Mesendoderm (in vitro differentiated cells): Measurements from ENCODE around the gene CACNA2D2.
A peak's percentile ranks its signal among the peaks of the same experiment; 100 is the strongest.

Experiments
- DNase-seq: peaks from one replicate; pipeline ENCODE4 v3.0.0; 2013
- H2AK5ac ChIP-seq: 2 replicates; pipeline ENCODE4 v1.6.1; 2013; ENCODE audit warnings: low read length, inconsistent platforms
- H2BK120ac ChIP-seq: 2 replicates; pipeline ENCODE4 v1.6.1; 2013; ENCODE audit warnings: low read depth, mild to moderate bottlenecking, low read length, moderate library complexity, mixed read lengths
- H2BK15ac ChIP-seq: replicated peaks from 2 replicates; pipeline ENCODE4 v1.6.1; 2013; ENCODE audit warnings: low read depth, mild to moderate bottlenecking, moderate library complexity
- H2BK5ac ChIP-seq: 2 replicates; pipeline ENCODE4 v1.6.1; 2013; ENCODE audit warnings: low read length, inconsistent platforms
- H3K18ac ChIP-seq: 2 replicates; pipeline ENCODE4 v1.6.1; 2013; ENCODE audit warnings: mild to moderate bottlenecking, low read length, mixed read lengths
- H3K23ac ChIP-seq: one replicate; pipeline ENCODE4 v1.6.1; 2013; ENCODE audit warnings: low read length
- H3K27ac ChIP-seq: 2 replicates; pipeline ENCODE4 v1.5.1; 2013; ENCODE audit warnings: low read depth, mild to moderate bottlenecking, inconsistent platforms, low read length, moderate library complexity
- H3K27me3 ChIP-seq: 2 replicates; pipeline ENCODE4 v1.6.1; 2013; ENCODE audit warnings: low read length, control low read depth, mild to moderate bottlenecking, inconsistent platforms; ENCODE audit not compliant: insufficient read depth, poor library complexity
- H3K36me3 ChIP-seq: 2 replicates; pipeline ENCODE4 v1.6.1; 2013; ENCODE audit warnings: low read length, inconsistent platforms; ENCODE audit not compliant: control insufficient read depth, insufficient read depth
- H3K4ac ChIP-seq: one replicate; pipeline ENCODE4 v1.6.1; 2013; ENCODE audit warnings: low read depth, mild to moderate bottlenecking, low read length, moderate library complexity
- H3K4me1 ChIP-seq: 2 replicates; pipeline ENCODE4 v1.6.1; 2013; ENCODE audit warnings: low read depth, low read length, inconsistent platforms; ENCODE audit not compliant: control insufficient read depth
- H3K4me2 ChIP-seq: 2 replicates; pipeline ENCODE4 v1.6.1; 2013; ENCODE audit warnings: low read length
- H3K4me3 ChIP-seq: 2 replicates; pipeline ENCODE4 v1.5.1; 2013; ENCODE audit warnings: mild to moderate bottlenecking, low read length
- H3K56ac ChIP-seq: one replicate; pipeline ENCODE4 v1.6.1; 2013; ENCODE audit warnings: low read length
- H3K79me1 ChIP-seq: 2 replicates; pipeline ENCODE4 v1.6.1; 2013; ENCODE audit warnings: low read length, inconsistent platforms
- H3K79me2 ChIP-seq: 2 replicates; pipeline ENCODE4 v1.6.1; 2013; ENCODE audit warnings: mild to moderate bottlenecking, low read length; ENCODE audit not compliant: control insufficient read depth, insufficient read depth
- H3K9ac ChIP-seq: 2 replicates; pipeline ENCODE4 v1.6.1; 2013; ENCODE audit warnings: low read length, inconsistent platforms
- H4K5ac ChIP-seq: one replicate; pipeline ENCODE4 v1.6.1; 2013; ENCODE audit warnings: low read length
- H4K8ac ChIP-seq: one replicate; pipeline ENCODE4 v1.6.1; 2013; ENCODE audit warnings: low read depth, mild to moderate bottlenecking, control low read depth, low read length, moderate library complexity
- WGBS: extraction: QIAGEN DNeasy Blood & Tissue Kit; methylation state at CpG from one replicate; pipeline ENCODE4 v1.1.7; 2013; ENCODE audit warnings: low lambda C conversion rate, missing lambda C conversion rate; ENCODE audit not compliant: insufficient coverage; ENCODE audit errors: extremely low coverage; 5-methylcytosine and 5-hydroxymethylcytosine counted together

The CACNA2D2 gene

DNA sequence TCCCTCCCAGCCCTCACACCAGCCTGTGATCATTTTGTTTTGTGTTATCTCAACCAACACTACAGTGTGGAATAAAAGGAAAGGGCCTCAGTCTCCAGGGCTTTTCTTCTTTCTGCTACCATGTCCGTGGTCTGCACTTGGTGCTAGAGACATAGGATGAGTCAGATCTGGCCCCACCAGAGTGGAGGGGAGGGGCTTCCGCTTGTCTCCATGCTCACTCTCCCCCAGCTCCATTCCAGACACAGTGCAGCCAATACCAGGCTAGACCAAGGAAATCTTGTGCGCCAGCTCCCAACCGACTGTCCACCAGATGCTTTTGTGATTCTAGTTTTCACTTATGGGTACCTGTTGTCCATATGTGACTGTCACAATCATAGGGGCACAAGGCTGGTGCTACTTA lies 92.2 kb downstream of the CACNA2D2 start:
- Histone ChIP-seq H3K27ac (no peak overlapping the region), H2BK120ac (no peak overlapping the region), H4K8ac (no peak overlapping the region), H3K9ac (no peak overlapping the region), H4K5ac (no peak overlapping the region), H3K4me1 (no peaks in the 10 kb centered on the region), H2BK15ac (no peak overlapping the region), H3K56ac (no peak overlapping the region), H3K79me1 (no peaks in the 10 kb centered on the region), H2AK5ac (no peak overlapping the region), H3K27me3 (no peaks in the 10 kb centered on the region), H3K36me3 (no peaks in the 10 kb centered on the region), H2BK5ac (no peak overlapping the region), H3K79me2 (no peaks in the 10 kb centered on the region), H3K4me3 (no peak overlapping the region), H3K4me2 (no peak overlapping the region), H3K18ac (no peak overlapping the region), H3K23ac (no peak overlapping the region), H3K4ac (no peak overlapping the region)
- no CpG with 5 or more reads among the region's 4 CpGs for WGBS
- no peak for DNase-seq

DNA sequence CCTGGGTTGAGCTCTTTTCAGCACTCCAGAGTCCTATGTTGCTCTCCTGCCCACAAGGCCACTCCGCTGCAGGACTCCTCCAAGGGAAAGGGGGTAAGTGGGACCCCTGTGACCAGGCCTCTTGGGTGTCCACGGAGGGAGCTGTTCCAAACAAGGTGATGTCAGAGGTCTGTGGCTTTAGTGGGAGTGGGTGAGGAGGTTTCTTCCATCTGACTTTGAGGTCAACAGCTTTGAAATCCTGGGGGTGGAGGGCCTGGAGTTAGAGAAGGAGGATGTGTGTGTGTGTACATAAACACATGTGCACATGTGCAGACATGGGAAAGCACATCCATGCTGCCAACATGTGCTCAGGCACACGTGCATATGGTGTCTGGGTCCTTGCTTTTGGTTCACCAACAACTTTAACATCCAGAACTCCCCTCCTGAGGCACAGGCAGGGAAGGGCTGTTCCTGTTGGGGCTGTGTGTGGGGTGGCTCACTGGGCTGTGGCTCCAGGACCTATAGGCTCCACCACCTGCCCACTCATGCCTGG lies 92.8 kb downstream of the CACNA2D2 start:
- Histone ChIP-seq H2BK120ac (no peak overlapping the region), H3K27ac (no peak overlapping the region), H3K79me2 (no peaks in the 10 kb centered on the region), H3K4ac (no peak overlapping the region), H3K9ac (no peak overlapping the region), H2BK5ac (no peak overlapping the region), H3K23ac (no peak overlapping the region), H2BK15ac (no peak overlapping the region), H3K18ac (no peak overlapping the region), H3K36me3 (no peaks in the 10 kb centered on the region), H3K4me2 (no peak overlapping the region), H3K4me3 (no peak overlapping the region), H3K79me1 (no peaks in the 10 kb centered on the region), H2AK5ac (no peak overlapping the region), H3K27me3 (no peaks in the 10 kb centered on the region), H4K8ac (no peak overlapping the region), H4K5ac (no peak overlapping the region), H3K4me1 (no peaks in the 10 kb centered on the region), H3K56ac (no peak overlapping the region)
- no CpG with 5 or more reads among the region's 3 CpGs for WGBS
- no peak for DNase-seq

DNA sequence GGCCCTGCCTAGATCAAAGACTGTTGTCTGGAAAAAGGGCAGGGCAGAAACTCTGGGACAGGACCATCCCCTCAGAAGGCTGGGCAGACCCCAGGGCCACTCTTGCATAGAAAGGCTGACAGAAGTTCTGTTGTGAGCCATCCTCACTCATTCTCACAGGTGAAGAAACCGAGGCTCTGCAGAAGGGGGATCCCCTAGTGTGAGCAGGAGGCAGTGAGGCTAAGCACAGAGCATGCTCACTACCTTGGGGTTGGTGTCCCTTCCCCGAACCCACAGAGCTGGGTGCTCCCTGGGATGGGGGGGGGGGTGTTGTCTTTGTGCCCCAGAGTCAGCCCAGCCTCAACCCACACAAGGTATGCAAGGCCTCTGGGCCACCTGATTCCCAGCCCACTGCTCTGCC lies 93.2 kb downstream of the CACNA2D2 start:
- H3K4me2 ChIP-seq, result no peak overlapping the region

DNA sequence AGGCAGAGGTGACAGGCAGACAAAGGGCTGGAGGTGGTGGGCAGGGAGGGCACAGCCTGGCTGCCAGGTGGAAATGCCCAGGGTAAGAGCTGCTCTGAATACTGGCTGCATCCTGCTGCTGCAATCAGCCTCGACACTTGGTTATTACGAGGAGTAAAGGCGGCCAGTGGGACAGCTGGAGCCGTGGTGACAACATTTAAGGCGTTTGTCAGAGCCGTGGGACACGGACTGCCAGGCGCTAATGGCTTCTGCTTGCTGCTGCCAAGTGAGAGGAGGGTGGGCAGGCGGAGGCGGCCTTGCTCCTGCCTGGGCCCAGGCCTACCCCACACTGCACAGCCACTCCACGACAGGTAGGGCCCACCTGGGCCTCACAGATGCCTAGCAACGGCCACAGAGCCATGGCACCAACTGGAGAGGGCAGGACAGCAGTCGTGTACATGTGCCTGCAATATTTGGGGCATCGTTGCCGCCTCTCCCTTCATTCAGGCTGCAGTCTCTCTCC lies 94.9 kb downstream of the CACNA2D2 start:
- no peak overlapping the region for H2BK5ac ChIP-seq
- no peak overlapping the region for H3K56ac ChIP-seq
- no peak overlapping the region for H3K27ac ChIP-seq
- no peak overlapping the region for H2AK5ac ChIP-seq
- H3K79me1 ChIP-seq, result no peaks in the 10 kb centered on the region
- no peak overlapping the region for H2BK15ac ChIP-seq
- no peak for DNase-seq
- H3K18ac ChIP-seq, result no peak overlapping the region
- H4K5ac ChIP-seq, result no peak overlapping the region
- H3K4me1 ChIP-seq, result no peaks in the 10 kb centered on the region
- H4K8ac ChIP-seq, result no peak overlapping the region
- no peak overlapping the region for H3K23ac ChIP-seq
- no peak overlapping the region for H3K4me2 ChIP-seq
- no CpG with 5 or more reads among the region's 15 CpGs for WGBS
- no peaks in the 10 kb centered on the region for H3K79me2 ChIP-seq
- H2BK120ac ChIP-seq, result no peak overlapping the region
- no peak overlapping the region for H3K4ac ChIP-seq
- no peaks in the 10 kb centered on the region for H3K27me3 ChIP-seq
- no peaks in the 10 kb centered on the region for H3K36me3 ChIP-seq
- H3K9ac ChIP-seq, result no peak overlapping the region
- no peak overlapping the region for H3K4me3 ChIP-seq

More for the DNA sequence above, 93.2 kb downstream of the CACNA2D2 start:
- H3K4ac ChIP-seq, result no peak overlapping the region
- H4K8ac ChIP-seq, result no peak overlapping the region
- H3K27ac ChIP-seq, result no peak overlapping the region
- H3K56ac ChIP-seq, result no peak overlapping the region
- H4K5ac ChIP-seq, result no peak overlapping the region
- DNase-seq, result no peak
- no peaks in the 10 kb centered on the region for H3K4me1 ChIP-seq
- H2BK5ac ChIP-seq, result no peak overlapping the region
- H3K23ac ChIP-seq, result no peak overlapping the region
- no CpG with 5 or more reads among the region's 2 CpGs for WGBS
- H3K18ac ChIP-seq, result no peak overlapping the region
- no peak overlapping the region for H3K9ac ChIP-seq
- H3K79me1 ChIP-seq, result no peaks in the 10 kb centered on the region
- H2AK5ac ChIP-seq, result no peak overlapping the region
- no peak overlapping the region for H2BK120ac ChIP-seq
- no peak overlapping the region for H2BK15ac ChIP-seq
- no peak overlapping the region for H3K4me3 ChIP-seq
- no peaks in the 10 kb centered on the region for H3K79me2 ChIP-seq
- H3K27me3 ChIP-seq, result no peaks in the 10 kb centered on the region
- H3K36me3 ChIP-seq, result no peaks in the 10 kb centered on the region

DNA sequence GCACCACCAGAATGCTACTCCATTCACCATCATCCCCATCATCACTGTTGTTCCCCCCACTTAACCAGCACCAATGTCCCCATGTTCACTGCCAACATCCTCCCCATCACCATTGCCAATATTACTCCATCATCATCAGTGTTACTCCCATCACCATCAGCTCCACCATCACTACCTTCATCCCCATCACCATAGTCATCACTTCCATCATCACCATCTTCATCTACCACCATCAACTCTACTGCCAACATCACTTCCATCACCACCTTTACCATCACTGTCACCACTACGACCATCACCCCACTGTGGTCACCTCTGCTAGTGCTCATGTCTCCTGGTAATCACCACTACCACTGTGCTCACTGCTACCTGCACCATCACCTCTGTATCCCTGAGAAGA lies 96.9 kb downstream of the CACNA2D2 start:
- Histone ChIP-seq H3K4me2 (no peak overlapping the region), H3K4me1 (no peaks in the 10 kb centered on the region), H3K79me2 (no peaks in the 10 kb centered on the region), H3K9ac (no peak overlapping the region), H4K8ac (no peak overlapping the region), H4K5ac (no peak overlapping the region), H3K27me3 (no peaks in the 10 kb centered on the region), H3K79me1 (no peaks in the 10 kb centered on the region), H3K27ac (no peak overlapping the region), H2BK120ac (no peak overlapping the region), H3K56ac (no peak overlapping the region), H3K36me3 (no peaks in the 10 kb centered on the region), H2BK5ac (no peak overlapping the region), H2AK5ac (no peak overlapping the region), H3K4ac (no peak overlapping the region), H2BK15ac (no peak overlapping the region), H3K18ac (no peak overlapping the region), H3K23ac (no peak overlapping the region), H3K4me3 (no peak overlapping the region)
- no CpG with 5 or more reads among the region's 1 CpG for WGBS
- no peak for DNase-seq

DNA sequence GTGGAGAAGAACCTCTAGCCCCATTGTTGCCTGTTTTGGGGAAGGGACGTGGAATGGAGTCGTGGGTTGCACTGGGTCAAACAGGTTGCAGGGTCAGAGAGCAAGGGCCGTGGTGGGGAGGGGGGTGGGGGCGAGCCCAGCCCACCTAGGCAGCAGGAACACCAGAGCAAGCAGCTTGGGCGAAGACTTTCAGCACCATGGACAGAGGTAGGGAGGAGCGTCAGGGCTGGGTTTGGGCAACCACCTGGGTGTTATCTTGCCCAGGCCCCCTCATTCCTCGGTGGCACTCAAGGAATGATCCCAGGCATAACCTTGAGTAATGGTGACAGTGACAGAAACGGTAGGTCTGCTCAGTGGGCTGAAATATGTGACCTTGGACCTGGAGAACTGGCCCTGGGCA lies 98.2 kb downstream of the CACNA2D2 start:
- Histone ChIP-seq H3K36me3 (no peaks in the 10 kb centered on the region), H3K27ac (no peak overlapping the region), H2BK5ac (no peak overlapping the region), H3K4me2 (no peak overlapping the region), H3K56ac (no peak overlapping the region), H2BK15ac (no peak overlapping the region), H4K8ac (no peak overlapping the region), H2BK120ac (no peak overlapping the region), H3K18ac (no peak overlapping the region), H3K79me2 (no peaks in the 10 kb centered on the region), H3K4ac (no peak overlapping the region), H3K27me3 (no peaks in the 10 kb centered on the region), H3K4me1 (no peaks in the 10 kb centered on the region), H3K79me1 (no peaks in the 10 kb centered on the region), H3K23ac (no peak overlapping the region), H2AK5ac (no peak overlapping the region), H4K5ac (no peak overlapping the region), H3K9ac (no peak overlapping the region), H3K4me3 (no peak overlapping the region)
- DNase-seq, result peak; percentile 57
- WGBS, result no CpG with 5 or more reads among the region's 8 CpGs
